ENCODE measurements around the gene CCR5AS.

The CCR5AS gene

GRCh38 chr3:46374755-46375154, 32.1 kb downstream of the CCR5AS start:
- H3K4me1 ChIP-seq (ENCODE audit: insufficient read depth, low read length), result no peaks in the 10 kb centered on the region
- no peaks in the 10 kb centered on the region for H3K36me3 ChIP-seq (ENCODE audit: insufficient read depth, low read length)
- no peak overlapping the region for H3K4me3 ChIP-seq (ENCODE audit: low read length)
- peaks cover 3% of the 10 kb centered on the region for H3K27me3 ChIP-seq (ENCODE audit: insufficient read depth, low read length)
- no peak overlapping the region for H2AFZ ChIP-seq (ENCODE audit: low read depth, low read length)
- no peaks in the 10 kb centered on the region for H3K9me3 ChIP-seq (ENCODE audit: low read length)

GRCh38 chr3:46372492-46373359, 34.1 kb downstream of the CCR5AS start:
- no peak overlapping the region for H3K4me3 ChIP-seq (ENCODE audit: low read length)
- no peaks in the 10 kb centered on the region for H3K4me1 ChIP-seq (ENCODE audit: insufficient read depth, low read length)
- no peak overlapping the region for H2AFZ ChIP-seq (ENCODE audit: low read depth, low read length)
- H3K36me3 ChIP-seq (ENCODE audit: insufficient read depth, low read length), result no peaks in the 10 kb centered on the region
- no peaks in the 10 kb centered on the region for H3K9me3 ChIP-seq (ENCODE audit: low read length)
- peaks cover 6% of the 10 kb centered on the region for H3K27me3 ChIP-seq (ENCODE audit: insufficient read depth, low read length)

GRCh38 chr3:46371519-46372340, 35.1 kb downstream of the CCR5AS start:
- peaks cover 6% of the 10 kb centered on the region for H3K27me3 ChIP-seq (ENCODE audit: insufficient read depth, low read length)
- H3K36me3 ChIP-seq (ENCODE audit: insufficient read depth, low read length), result no peaks in the 10 kb centered on the region
- no peaks in the 10 kb centered on the region for H3K9me3 ChIP-seq (ENCODE audit: low read length)
- H3K4me3 ChIP-seq (ENCODE audit: low read length), result no peak overlapping the region
- no peak overlapping the region for H2AFZ ChIP-seq (ENCODE audit: low read depth, low read length)
- H3K4me1 ChIP-seq (ENCODE audit: insufficient read depth, low read length), result no peaks in the 10 kb centered on the region

GRCh38 chr3:46370839-46371518, 35.9 kb downstream of the CCR5AS start, which contains the start of gene CCR5:
CCR5 (plus strand) TSS chr3:46370946; CDS start chr3:46372903, 1,957 bp downstream.
- Histone ChIP-seq H3K4me3 (ENCODE audit: low read length) (no peak within 1 kb of the TSS), H3K27me3 (ENCODE audit: insufficient read depth, low read length) (peaks cover 6% of the 10 kb centered on the region), H2AFZ (ENCODE audit: low read depth, low read length) (no peak within 1 kb of the TSS), H3K4me1 (ENCODE audit: insufficient read depth, low read length) (no peaks in the 10 kb centered on the region), H3K36me3 (ENCODE audit: insufficient read depth, low read length) (no peaks in the 10 kb centered on the region), H3K9me3 (ENCODE audit: low read length) (no peaks in the 10 kb centered on the region)

- Histone ChIP-seq H2AFZ (ENCODE audit: low read depth, low read length) (no peak overlapping the region), H3K4me3 (ENCODE audit: low read length) (no peak overlapping the region), H3K27me3 (ENCODE audit: insufficient read depth, low read length) (peaks cover 6% of the 10 kb centered on the region), H3K36me3 (ENCODE audit: insufficient read depth, low read length) (no peaks in the 10 kb centered on the region), H3K9me3 (ENCODE audit: low read length) (no peaks in the 10 kb centered on the region), H3K4me1 (ENCODE audit: insufficient read depth, low read length) (no peaks in the 10 kb centered on the region)
Observed at GRCh38 chr3:46369675-46370132, 37.2 kb downstream of the CCR5AS start.

GRCh38 chr3:46369151-46369550, 37.7 kb downstream of the CCR5AS start:
- Histone ChIP-seq H3K9me3 (ENCODE audit: low read length) (no peaks in the 10 kb centered on the region), H3K4me1 (ENCODE audit: insufficient read depth, low read length) (no peaks in the 10 kb centered on the region), H3K27me3 (ENCODE audit: insufficient read depth, low read length) (peaks cover 3% of the 10 kb centered on the region), H3K4me3 (ENCODE audit: low read length) (no peak overlapping the region), H2AFZ (ENCODE audit: low read depth, low read length) (no peak overlapping the region), H3K36me3 (ENCODE audit: insufficient read depth, low read length) (no peaks in the 10 kb centered on the region)

GRCh38 chr3:46368569-46368968, 38.3 kb downstream of the CCR5AS start:
- Histone ChIP-seq H3K9me3 (ENCODE audit: low read length) (no peaks in the 10 kb centered on the region), H3K27me3 (ENCODE audit: insufficient read depth, low read length) (peaks cover 3% of the 10 kb centered on the region), H3K4me3 (ENCODE audit: low read length) (no peak overlapping the region), H2AFZ (ENCODE audit: low read depth, low read length) (no peak overlapping the region), H3K4me1 (ENCODE audit: insufficient read depth, low read length) (no peaks in the 10 kb centered on the region), H3K36me3 (ENCODE audit: insufficient read depth, low read length) (no peaks in the 10 kb centered on the region)

- Histone ChIP-seq H3K4me3 (ENCODE audit: low read length) (no peak overlapping the region), H3K4me1 (ENCODE audit: insufficient read depth, low read length) (no peaks in the 10 kb centered on the region), H3K9me3 (ENCODE audit: low read length) (no peaks in the 10 kb centered on the region), H2AFZ (ENCODE audit: low read depth, low read length) (no peak overlapping the region), H3K36me3 (ENCODE audit: insufficient read depth, low read length) (no peaks in the 10 kb centered on the region), H3K27me3 (ENCODE audit: insufficient read depth, low read length) (peaks cover 3% of the 10 kb centered on the region)
Observed at GRCh38 chr3:46367811-46368210, 39.1 kb downstream of the CCR5AS start.

- H3K36me3 ChIP-seq (ENCODE audit: insufficient read depth, low read length), result no peaks in the 10 kb centered on the region
- H3K4me3 ChIP-seq (ENCODE audit: low read length), result no peak overlapping the region
- peaks cover 3% of the 10 kb centered on the region for H3K27me3 ChIP-seq (ENCODE audit: insufficient read depth, low read length)
- H2AFZ ChIP-seq (ENCODE audit: low read depth, low read length), result no peak overlapping the region
- H3K4me1 ChIP-seq (ENCODE audit: insufficient read depth, low read length), result no peaks in the 10 kb centered on the region
- H3K9me3 ChIP-seq (ENCODE audit: low read length), result no peaks in the 10 kb centered on the region
Observed at GRCh38 chr3:46365737-46366524, 40.9 kb downstream of the CCR5AS start.

- H3K9me3 ChIP-seq (ENCODE audit: low read length), result no peaks in the 10 kb centered on the region
- no peak overlapping the region for H2AFZ ChIP-seq (ENCODE audit: low read depth, low read length)
- no peak overlapping the region for H3K4me3 ChIP-seq (ENCODE audit: low read length)
- H3K4me1 ChIP-seq (ENCODE audit: insufficient read depth, low read length), result no peaks in the 10 kb centered on the region
- peaks cover 3% of the 10 kb centered on the region for H3K27me3 ChIP-seq (ENCODE audit: insufficient read depth, low read length)
- no peaks in the 10 kb centered on the region for H3K36me3 ChIP-seq (ENCODE audit: insufficient read depth, low read length)
Observed at GRCh38 chr3:46365041-46365440, 41.8 kb downstream of the CCR5AS start.

- Histone ChIP-seq H3K9me3 (ENCODE audit: low read length) (no peaks in the 10 kb centered on the region), H3K27me3 (ENCODE audit: insufficient read depth, low read length) (no peaks in the 10 kb centered on the region)
Observed at GRCh38 chr3:46361408-46362283, 45.2 kb downstream of the CCR5AS start.

More at GRCh38 chr3:46361408-46362283, 45.2 kb downstream of the CCR5AS start:
- H2AFZ ChIP-seq (ENCODE audit: low read depth, low read length), result no peak overlapping the region
- no peaks in the 10 kb centered on the region for H3K4me1 ChIP-seq (ENCODE audit: insufficient read depth, low read length)
- H3K36me3 ChIP-seq (ENCODE audit: insufficient read depth, low read length), result no peaks in the 10 kb centered on the region
- no peak overlapping the region for H3K4me3 ChIP-seq (ENCODE audit: low read length)
